ENCODE results near the gene SLC66A2. TPM values are rescaled to one million over a fixed set of nuclear protein-coding genes. Genes with fewer than 3 reads are reported as not detected.

SLC66A2 gene
- total and polyA plus RNA-seq, 2 donors (not counting 1 experiment from before 2014, with no cell fraction given): 44.4 to 45.1 TPM

DNA sequence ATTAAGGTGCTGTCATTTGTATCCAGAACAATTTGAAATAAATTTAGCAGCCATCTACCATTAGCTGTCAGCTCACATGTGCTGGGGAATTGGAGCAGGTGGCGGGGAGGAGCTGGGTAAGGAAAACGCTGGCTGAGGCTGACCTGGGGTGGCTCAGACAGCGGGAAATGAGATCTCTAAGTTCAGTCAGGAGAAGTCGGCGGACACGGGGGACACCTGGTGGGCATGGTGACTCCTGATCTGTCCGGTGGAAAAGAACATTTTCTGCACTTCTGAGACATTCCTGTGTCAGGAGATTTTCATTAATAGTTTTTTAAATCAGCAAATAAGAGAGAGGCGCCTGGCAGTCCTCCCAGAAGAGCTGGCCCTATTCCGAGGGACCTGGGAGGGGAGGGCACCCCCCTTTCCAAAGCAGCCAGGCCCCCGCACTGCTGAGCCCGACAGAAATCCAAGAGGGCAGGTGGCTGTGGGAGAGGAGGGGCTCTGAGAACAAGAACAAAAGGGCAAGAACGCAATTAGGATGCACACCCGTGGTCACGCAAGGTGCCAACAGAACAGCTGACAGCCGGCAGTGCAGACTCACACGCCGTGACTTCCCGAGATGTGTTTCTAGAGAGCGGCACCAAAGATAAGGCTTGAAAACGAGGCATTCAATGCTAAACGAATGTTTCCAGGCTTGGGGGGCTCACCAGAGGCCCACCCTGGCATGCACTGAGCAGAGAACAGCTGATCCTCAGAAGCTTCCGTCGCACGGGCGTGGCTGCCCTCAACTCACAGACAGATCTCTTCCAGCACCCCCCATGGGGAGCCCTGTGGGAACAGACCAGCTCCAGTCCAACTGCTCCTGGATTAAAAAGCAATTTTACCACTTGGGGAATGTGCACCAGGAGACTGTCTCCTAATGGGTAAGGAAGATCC, 26.4 kb downstream of the SLC66A2 start:
- TF ChIP-seq, protein P1, sequence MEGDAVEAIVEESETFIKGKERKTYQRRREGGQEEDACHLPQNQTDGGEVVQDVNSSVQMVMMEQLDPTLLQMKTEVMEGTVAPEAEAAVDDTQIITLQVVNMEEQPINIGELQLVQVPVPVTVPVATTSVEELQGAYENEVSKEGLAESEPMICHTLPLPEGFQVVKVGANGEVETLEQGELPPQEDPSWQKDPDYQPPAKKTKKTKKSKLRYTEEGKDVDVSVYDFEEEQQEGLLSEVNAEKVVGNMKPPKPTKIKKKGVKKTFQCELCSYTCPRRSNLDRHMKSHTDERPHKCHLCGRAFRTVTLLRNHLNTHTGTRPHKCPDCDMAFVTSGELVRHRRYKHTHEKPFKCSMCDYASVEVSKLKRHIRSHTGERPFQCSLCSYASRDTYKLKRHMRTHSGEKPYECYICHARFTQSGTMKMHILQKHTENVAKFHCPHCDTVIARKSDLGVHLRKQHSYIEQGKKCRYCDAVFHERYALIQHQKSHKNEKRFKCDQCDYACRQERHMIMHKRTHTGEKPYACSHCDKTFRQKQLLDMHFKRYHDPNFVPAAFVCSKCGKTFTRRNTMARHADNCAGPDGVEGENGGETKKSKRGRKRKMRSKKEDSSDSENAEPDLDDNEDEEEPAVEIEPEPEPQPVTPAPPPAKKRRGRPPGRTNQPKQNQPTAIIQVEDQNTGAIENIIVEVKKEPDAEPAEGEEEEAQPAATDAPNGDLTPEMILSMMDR (IDR thresholded peaks at IDR 0.05): no peak
- H3K4me3 Mint-ChIP-seq: no peak overlapping the region
- ATAC-seq (ENCODE audit: low read depth) (no peak), DNase-seq (no peak)
- peaks cover 64% of the 10 kb centered on the region for H4K20me1 ChIP-seq (ENCODE audit: control insufficient read depth, insufficient read depth, low read length, poor library complexity, severe bottlenecking)
- H3K27me3 Mint-ChIP-seq: no peaks in the 10 kb centered on the region
- peaks cover 79% of the 10 kb centered on the region for H3K79me2 ChIP-seq (ENCODE audit: control insufficient read depth, insufficient read depth, low read length)
- no peak overlapping the region for H3K27ac ChIP-seq (ENCODE audit: low read length in 2 of 2)
- H3K9me3 Mint-ChIP-seq (ENCODE audit: insufficient read depth): peaks cover 8% of the 10 kb centered on the region
- no peak overlapping the region for H3K9ac ChIP-seq (ENCODE audit: low read length)
- CTCF ChIA-PET: no interaction called here
- no peaks in the 10 kb centered on the region for H3K27me3 ChIP-seq (replicated peaks in 1 of 4; ENCODE audit: control extremely low read depth in 1 of 4, control insufficient read depth in 3 of 4, insufficient read depth in 4 of 4, low read length in 3 of 4)
- H3K27ac Mint-ChIP-seq: no peak overlapping the region
- peaks cover 3 to 55% of the 10 kb centered on the region in 2 experiments for H3K36me3 ChIP-seq (replicated peaks in 1 of 2; ENCODE audit: control extremely low read depth in 1 of 2, control insufficient read depth in 1 of 2, extremely low read depth in 1 of 2, insufficient read depth in 2 of 2, low read length in 1 of 2)
- WGBS (ENCODE audit: insufficient coverage): 98% methylated on average over 22 of the region's 25 CpGs
- no peaks in the 10 kb centered on the region for H3K4me1 Mint-ChIP-seq
- no peak overlapping the region for H3K4me3 ChIP-seq (ENCODE audit: control extremely low read depth in 1 of 5, extremely low read depth in 1 of 5, insufficient read depth in 1 of 5, low read depth in 2 of 5, low read length in 4 of 5)
- POLR2A ChIA-PET: no interaction called here
- peaks cover 1 to 31% (median 15%) of the 10 kb centered on the region in 3 donors for H3K9me3 ChIP-seq (ENCODE audit: control extremely low read depth in 1 of 3, control insufficient read depth in 2 of 3, insufficient read depth in 1 of 3, low read length in 2 of 3)
- no peaks in the 10 kb centered on the region for H3K4me1 ChIP-seq (ENCODE audit: control insufficient read depth in 2 of 2, insufficient read depth in 2 of 2, low read length in 2 of 2)
- no peak overlapping the region for H2AFZ ChIP-seq (ENCODE audit: insufficient read depth, low read depth, low read length, poor library complexity, severe bottlenecking)
- intact Hi-C loops (cut with micrococcal nuclease): no loop called here
- no peak overlapping the region for H3K4me2 ChIP-seq (replicated peaks; ENCODE audit: low read depth, low read length, poor library complexity, severe bottlenecking)

DNA sequence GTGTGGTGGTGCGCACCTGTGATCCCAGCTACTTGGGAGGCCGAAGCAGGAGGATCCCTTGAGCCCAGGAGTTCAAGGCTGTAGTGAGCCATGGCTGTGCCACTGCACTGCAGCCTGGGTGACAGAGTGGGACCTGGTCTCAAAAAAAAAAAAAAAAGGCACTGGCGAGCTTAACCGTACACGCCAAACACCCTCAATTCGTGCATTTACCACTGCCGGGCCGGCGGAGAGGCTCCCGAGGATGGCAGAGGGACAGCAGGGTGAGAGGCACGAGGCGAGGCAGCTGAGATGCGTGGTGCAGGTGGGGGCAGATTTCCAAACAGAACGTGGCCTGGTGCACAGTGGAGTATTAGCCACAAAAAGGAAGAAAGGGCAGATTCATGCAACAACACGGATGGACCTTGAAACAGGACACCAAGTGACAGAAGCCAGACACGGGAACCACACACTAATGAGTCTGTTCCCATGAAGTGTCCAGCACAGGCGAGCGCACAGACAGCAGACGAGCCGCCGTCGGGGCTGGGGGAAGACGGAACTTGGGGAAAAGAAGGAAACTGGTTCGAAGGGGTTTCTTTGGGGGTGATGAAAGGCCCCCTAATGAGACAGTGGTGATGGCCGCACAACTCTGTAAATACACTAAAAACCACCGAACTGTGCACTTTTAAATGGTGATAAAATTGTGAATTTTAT, 27.4 kb downstream of the SLC66A2 start:
- Histone ChIP-seq H3K27me3 (replicated peaks in 1 of 4; ENCODE audit: control extremely low read depth in 1 of 4, control insufficient read depth in 3 of 4, insufficient read depth in 4 of 4, low read length in 3 of 4) (no peaks in the 10 kb centered on the region), H3K36me3 (replicated peaks in 1 of 2; ENCODE audit: control extremely low read depth in 1 of 2, control insufficient read depth in 1 of 2, extremely low read depth in 1 of 2, insufficient read depth in 2 of 2, low read length in 1 of 2) (peaks cover 0 to 49% of the 10 kb centered on the region in 2 experiments), H3K4me1 (ENCODE audit: control insufficient read depth in 2 of 2, insufficient read depth in 2 of 2, low read length in 2 of 2) (no peaks in the 10 kb centered on the region), H3K9me3 (ENCODE audit: control extremely low read depth in 1 of 3, control insufficient read depth in 2 of 3, insufficient read depth in 1 of 3, low read length in 2 of 3) (peaks cover 0 to 28% (median 5%) of the 10 kb centered on the region in 3 donors), H3K4me2 (replicated peaks; ENCODE audit: low read depth, low read length, poor library complexity, severe bottlenecking) (no peak overlapping the region), H2AFZ (ENCODE audit: insufficient read depth, low read depth, low read length, poor library complexity, severe bottlenecking) (no peak overlapping the region), H3K4me3 (ENCODE audit: control extremely low read depth in 1 of 5, extremely low read depth in 1 of 5, insufficient read depth in 1 of 5, low read depth in 2 of 5, low read length in 4 of 5) (no peak overlapping the region), H3K79me2 (ENCODE audit: control insufficient read depth, insufficient read depth, low read length) (peaks cover 76% of the 10 kb centered on the region), H4K20me1 (ENCODE audit: control insufficient read depth, insufficient read depth, low read length, poor library complexity, severe bottlenecking) (peaks cover 65% of the 10 kb centered on the region), H3K9ac (ENCODE audit: low read length) (no peak overlapping the region), H3K27ac (ENCODE audit: low read length in 2 of 2) (no peak overlapping the region)
- H3K9me3 Mint-ChIP-seq (ENCODE audit: insufficient read depth): peaks cover under 1% of the 10 kb centered on the region
- ChIA-PET POLR2A (interaction anchor here (0.7 kb wide), 1 partner anchor 31 kb away, joined by 4 read pairs; no protein-coding TSS in a partner anchor), CTCF (no interaction called here)
- DNase-seq (no peak), ATAC-seq (ENCODE audit: low read depth) (no peak)
- H3K27me3 Mint-ChIP-seq: no peaks in the 10 kb centered on the region
- no peak overlapping the region for H3K4me3 Mint-ChIP-seq
- TF ChIP-seq, protein P1 (IDR thresholded peaks at IDR 0.05): no peak
- TF ChIP-seq EZH2 (IDR thresholded peaks at IDR 0.05; ENCODE audit: borderline replicate concordance, insufficient read depth, low read depth, low read length, poor library complexity, severe bottlenecking): no peak
- WGBS (ENCODE audit: insufficient coverage): 94% methylated on average over 17 of the region's 26 CpGs
- no peaks in the 10 kb centered on the region for H3K4me1 Mint-ChIP-seq
- intact Hi-C loops (cut with micrococcal nuclease): no loop called here
- H3K27ac Mint-ChIP-seq: no peak overlapping the region

Measured in B cell (primary cell).